ENCODE results near the gene CAMTA1.

The CAMTA1 gene

GRCh38 chr1:7418442-7419080 is 633.3 kb downstream of the CAMTA1 start:
- H3K4me1 ChIP-seq (ENCODE audit: control insufficient read depth in 1 of 2, insufficient read depth in 2 of 2, low read length in 2 of 2) = no peaks in the 10 kb centered on the region
- H3K27ac ChIP-seq (ENCODE audit: low read length) = no peak overlapping the region
- H3K4me3 ChIP-seq (ENCODE audit: low read depth in 1 of 2, low read length in 2 of 2) = no peak overlapping the region
- peaks cover 0 to 5% of the 10 kb centered on the region in 2 donors for H3K9me3 ChIP-seq (ENCODE audit: control insufficient read depth in 1 of 2, low read length in 2 of 2)
- no peaks in the 10 kb centered on the region for H3K27me3 ChIP-seq (ENCODE audit: low read depth, low read length)
- no peaks in the 10 kb centered on the region for H3K36me3 ChIP-seq (ENCODE audit: control insufficient read depth in 1 of 2, insufficient read depth in 2 of 2, low read length in 2 of 2)

- H3K4me1 ChIP-seq (ENCODE audit: control insufficient read depth in 1 of 2, insufficient read depth in 2 of 2, low read length in 2 of 2) = no peaks in the 10 kb centered on the region
- no peaks in the 10 kb centered on the region for H3K27me3 ChIP-seq (ENCODE audit: low read depth, low read length)
- no peaks in the 10 kb centered on the region for H3K36me3 ChIP-seq (ENCODE audit: control insufficient read depth in 1 of 2, insufficient read depth in 2 of 2, low read length in 2 of 2)
- no peak overlapping the region for H3K4me3 ChIP-seq (ENCODE audit: low read depth in 1 of 2, low read length in 2 of 2)
- no peak overlapping the region for H3K27ac ChIP-seq (ENCODE audit: low read length)
- peaks cover 0 to 5% of the 10 kb centered on the region in 2 donors for H3K9me3 ChIP-seq (ENCODE audit: control insufficient read depth in 1 of 2, low read length in 2 of 2)
Measured at GRCh38 chr1:7420098-7420445, 634.8 kb downstream of the CAMTA1 start.

GRCh38 chr1:7420470-7421100 is 635.3 kb downstream of the CAMTA1 start:
- no peak overlapping the region for H3K4me3 ChIP-seq (ENCODE audit: low read depth in 1 of 2, low read length in 2 of 2)
- H3K27me3 ChIP-seq (ENCODE audit: low read depth, low read length) = no peaks in the 10 kb centered on the region
- H3K4me1 ChIP-seq (ENCODE audit: control insufficient read depth in 1 of 2, insufficient read depth in 2 of 2, low read length in 2 of 2) = no peaks in the 10 kb centered on the region
- H3K27ac ChIP-seq (ENCODE audit: low read length) = no peak overlapping the region
- H3K36me3 ChIP-seq (ENCODE audit: control insufficient read depth in 1 of 2, insufficient read depth in 2 of 2, low read length in 2 of 2) = no peaks in the 10 kb centered on the region
- H3K9me3 ChIP-seq (ENCODE audit: control insufficient read depth in 1 of 2, low read length in 2 of 2) = peaks cover 0 to 5% of the 10 kb centered on the region in 2 donors

GRCh38 chr1:7421471-7422075 is 636.3 kb downstream of the CAMTA1 start:
- no peaks in the 10 kb centered on the region for H3K36me3 ChIP-seq (ENCODE audit: control insufficient read depth in 1 of 2, insufficient read depth in 2 of 2, low read length in 2 of 2)

GRCh38 chr1:7422081-7422480 is 636.8 kb downstream of the CAMTA1 start:
- no peaks in the 10 kb centered on the region for H3K27me3 ChIP-seq (ENCODE audit: low read depth, low read length)
- H3K36me3 ChIP-seq (ENCODE audit: control insufficient read depth in 1 of 2, insufficient read depth in 2 of 2, low read length in 2 of 2) = no peaks in the 10 kb centered on the region
- H3K9me3 ChIP-seq (ENCODE audit: control insufficient read depth in 1 of 2, low read length in 2 of 2) = peaks cover 0 to 5% of the 10 kb centered on the region in 2 donors
- no peak overlapping the region for H3K27ac ChIP-seq (ENCODE audit: low read length)
- no peak overlapping the region for H3K4me3 ChIP-seq (ENCODE audit: low read depth in 1 of 2, low read length in 2 of 2)
- H3K4me1 ChIP-seq (ENCODE audit: control insufficient read depth in 1 of 2, insufficient read depth in 2 of 2, low read length in 2 of 2) = no peaks in the 10 kb centered on the region

More at GRCh38 chr1:7421471-7422075, 636.3 kb downstream of the CAMTA1 start:
- Histone ChIP-seq H3K4me3 (ENCODE audit: low read depth in 1 of 2, low read length in 2 of 2) (no peak overlapping the region), H3K4me1 (ENCODE audit: control insufficient read depth in 1 of 2, insufficient read depth in 2 of 2, low read length in 2 of 2) (no peaks in the 10 kb centered on the region), H3K27ac (ENCODE audit: low read length) (no peak overlapping the region), H3K27me3 (ENCODE audit: low read depth, low read length) (no peaks in the 10 kb centered on the region), H3K9me3 (ENCODE audit: control insufficient read depth in 1 of 2, low read length in 2 of 2) (peaks cover 0 to 5% of the 10 kb centered on the region in 2 donors)

- peaks cover 0 to 3% of the 10 kb centered on the region in 2 donors for H3K9me3 ChIP-seq (ENCODE audit: control insufficient read depth in 1 of 2, low read length in 2 of 2)
- H3K27ac ChIP-seq (ENCODE audit: low read length) = no peak overlapping the region
- no peaks in the 10 kb centered on the region for H3K4me1 ChIP-seq (ENCODE audit: control insufficient read depth in 1 of 2, insufficient read depth in 2 of 2, low read length in 2 of 2)
- no peak overlapping the region for H3K4me3 ChIP-seq (ENCODE audit: low read depth in 1 of 2, low read length in 2 of 2)
- no peaks in the 10 kb centered on the region for H3K36me3 ChIP-seq (ENCODE audit: control insufficient read depth in 1 of 2, insufficient read depth in 2 of 2, low read length in 2 of 2)
- H3K27me3 ChIP-seq (ENCODE audit: low read depth, low read length) = no peaks in the 10 kb centered on the region
Measured at GRCh38 chr1:7422561-7422960, 637.3 kb downstream of the CAMTA1 start.

- Histone ChIP-seq H3K4me1 (ENCODE audit: control insufficient read depth in 1 of 2, insufficient read depth in 2 of 2, low read length in 2 of 2) (no peaks in the 10 kb centered on the region), H3K9me3 (ENCODE audit: control insufficient read depth in 1 of 2, low read length in 2 of 2) (no peaks in the 10 kb centered on the region), H3K4me3 (ENCODE audit: low read depth in 1 of 2, low read length in 2 of 2) (no peak overlapping the region), H3K36me3 (ENCODE audit: control insufficient read depth in 1 of 2, insufficient read depth in 2 of 2, low read length in 2 of 2) (no peaks in the 10 kb centered on the region), H3K27me3 (ENCODE audit: low read depth, low read length) (no peaks in the 10 kb centered on the region), H3K27ac (ENCODE audit: low read length) (no peak overlapping the region)
Measured at GRCh38 chr1:7422966-7423365, 637.7 kb downstream of the CAMTA1 start.

- Histone ChIP-seq H3K27ac (ENCODE audit: low read length) (no peak overlapping the region), H3K9me3 (ENCODE audit: control insufficient read depth in 1 of 2, low read length in 2 of 2) (no peaks in the 10 kb centered on the region), H3K4me3 (ENCODE audit: low read depth in 1 of 2, low read length in 2 of 2) (no peak overlapping the region), H3K4me1 (ENCODE audit: control insufficient read depth in 1 of 2, insufficient read depth in 2 of 2, low read length in 2 of 2) (no peaks in the 10 kb centered on the region), H3K27me3 (ENCODE audit: low read depth, low read length) (no peaks in the 10 kb centered on the region), H3K36me3 (ENCODE audit: control insufficient read depth in 1 of 2, insufficient read depth in 2 of 2, low read length in 2 of 2) (no peaks in the 10 kb centered on the region)
Measured at GRCh38 chr1:7424352-7424890, 639.2 kb downstream of the CAMTA1 start.

- no peaks in the 10 kb centered on the region for H3K36me3 ChIP-seq (ENCODE audit: control insufficient read depth in 1 of 2, insufficient read depth in 2 of 2, low read length in 2 of 2)
- H3K9me3 ChIP-seq (ENCODE audit: control insufficient read depth in 1 of 2, low read length in 2 of 2) = no peaks in the 10 kb centered on the region
- no peak overlapping the region for H3K4me3 ChIP-seq (ENCODE audit: low read depth in 1 of 2, low read length in 2 of 2)
- no peaks in the 10 kb centered on the region for H3K4me1 ChIP-seq (ENCODE audit: control insufficient read depth in 1 of 2, insufficient read depth in 2 of 2, low read length in 2 of 2)
- no peaks in the 10 kb centered on the region for H3K27me3 ChIP-seq (ENCODE audit: low read depth, low read length)
- no peak overlapping the region for H3K27ac ChIP-seq (ENCODE audit: low read length)
Measured at GRCh38 chr1:7425229-7425628, 640.0 kb downstream of the CAMTA1 start.

- H3K4me1 ChIP-seq (ENCODE audit: control insufficient read depth in 1 of 2, insufficient read depth in 2 of 2, low read length in 2 of 2) = no peaks in the 10 kb centered on the region
- H3K9me3 ChIP-seq (ENCODE audit: control insufficient read depth in 1 of 2, low read length in 2 of 2) = no peaks in the 10 kb centered on the region
- no peak overlapping the region for H3K4me3 ChIP-seq (ENCODE audit: low read depth in 1 of 2, low read length in 2 of 2)
- H3K27me3 ChIP-seq (ENCODE audit: low read depth, low read length) = no peaks in the 10 kb centered on the region
- H3K27ac ChIP-seq (ENCODE audit: low read length) = no peak overlapping the region
- no peaks in the 10 kb centered on the region for H3K36me3 ChIP-seq (ENCODE audit: control insufficient read depth in 1 of 2, insufficient read depth in 2 of 2, low read length in 2 of 2)
Measured at GRCh38 chr1:7425771-7426170, 640.5 kb downstream of the CAMTA1 start.

GRCh38 chr1:7426780-7427604 is 641.7 kb downstream of the CAMTA1 start:
- Histone ChIP-seq H3K27ac (ENCODE audit: low read length) (no peak overlapping the region), H3K36me3 (ENCODE audit: control insufficient read depth in 1 of 2, insufficient read depth in 2 of 2, low read length in 2 of 2) (no peaks in the 10 kb centered on the region), H3K4me1 (ENCODE audit: control insufficient read depth in 1 of 2, insufficient read depth in 2 of 2, low read length in 2 of 2) (no peaks in the 10 kb centered on the region), H3K4me3 (ENCODE audit: low read depth in 1 of 2, low read length in 2 of 2) (no peak overlapping the region), H3K27me3 (ENCODE audit: low read depth, low read length) (no peaks in the 10 kb centered on the region), H3K9me3 (ENCODE audit: control insufficient read depth in 1 of 2, low read length in 2 of 2) (no peaks in the 10 kb centered on the region)

Data from muscle layer of duodenum (tissue), 2 donors.